Measurements from ENCODE around the gene HELZ.
"Not testable (repeated sequence)": the region's sequence is repeated elsewhere in the genome, so short reads cannot be mapped to it uniquely, and the experiment has no call there.

The HELZ gene

DNA sequence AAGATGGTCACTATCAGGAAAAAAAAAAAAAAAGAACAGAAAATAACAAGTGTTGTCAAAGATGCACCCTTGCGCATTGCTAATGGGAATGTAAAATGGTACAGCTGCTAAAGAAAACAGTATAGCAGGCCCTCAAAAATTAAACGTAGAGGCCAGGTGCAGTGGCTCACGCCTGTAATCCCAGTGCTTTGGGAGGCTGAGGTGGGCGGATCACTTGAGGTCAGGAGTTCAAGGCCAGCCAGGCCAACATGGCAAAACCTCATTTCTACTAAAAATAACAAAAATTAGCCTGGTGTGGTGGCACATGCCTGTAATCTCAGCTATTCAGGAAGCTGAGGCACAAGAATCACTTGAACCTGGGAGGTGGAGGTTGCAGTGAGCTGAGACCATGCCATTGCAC, 6.6 kb upstream of the HELZ start:
- in situ Hi-C loops (cut with MboI; ENCODE audit: low sequenced_read_pairs); H3K4me3 ChIP-seq; H3K9me3 ChIP-seq; H3K36me3 ChIP-seq (replicated peaks); H3K4me1 ChIP-seq; H3K27me3 ChIP-seq (ENCODE audit: low read depth); DNase-seq (ENCODE audit: low spot score in 2 of 2): not testable (repeated sequence)

DNA sequence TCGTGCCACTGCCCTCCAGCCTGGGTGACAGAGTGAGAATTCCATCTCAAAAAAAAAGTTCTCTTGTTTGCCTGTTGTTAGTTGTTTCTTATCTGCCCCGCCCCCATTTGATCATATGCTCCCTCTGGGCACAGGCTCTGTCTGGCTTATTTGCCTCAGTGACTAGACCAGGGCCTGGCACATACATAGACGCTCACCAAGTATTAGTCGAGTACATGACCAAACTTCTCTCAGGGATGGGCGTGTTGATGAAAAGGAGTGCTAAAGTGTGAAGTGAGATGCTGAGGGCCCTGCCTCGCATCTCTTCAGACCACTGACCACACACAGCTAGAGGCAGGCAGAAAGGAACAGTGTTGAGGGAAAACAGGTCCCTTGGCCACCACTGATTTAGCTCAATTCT, 3.3 kb upstream of the HELZ start:
- Histone ChIP-seq H3K9me3 (no peaks in the 10 kb centered on the region), H3K27me3 (ENCODE audit: low read depth) (no peaks in the 10 kb centered on the region), H3K4me3 (no peak overlapping the region), H3K36me3 (replicated peaks) (no peaks in the 10 kb centered on the region), H3K4me1 (peaks cover 12% of the 10 kb centered on the region)
- DNase-seq (ENCODE audit: low spot score in 2 of 2), result no peak
- in situ Hi-C loops (cut with MboI; ENCODE audit: low sequenced_read_pairs), result no loop called here

DNA sequence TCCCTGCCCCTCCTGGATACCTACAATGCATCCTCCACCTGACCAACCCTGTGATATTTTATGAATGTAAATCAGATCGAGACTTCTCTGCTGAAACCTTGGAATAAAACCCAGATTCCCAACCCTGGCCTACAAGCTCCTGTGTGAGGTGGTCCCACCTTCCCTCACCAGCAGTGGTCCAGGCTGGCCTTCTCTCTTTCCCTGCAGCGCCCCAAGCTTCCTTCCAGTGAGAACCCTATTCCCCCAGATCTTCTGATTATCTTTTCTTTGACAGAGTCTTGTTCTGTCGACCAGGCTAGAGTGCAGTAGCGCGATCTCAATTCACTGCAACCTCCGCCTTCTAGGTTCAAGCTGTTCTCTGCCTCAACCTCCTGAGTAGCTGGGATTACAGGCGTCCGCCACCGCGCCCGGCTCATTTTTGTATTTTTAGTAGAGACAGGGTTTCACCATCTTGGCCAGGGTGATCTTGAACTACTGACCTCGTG, 2.5 kb upstream of the HELZ start:
- H3K36me3 ChIP-seq (replicated peaks), result no peaks in the 10 kb centered on the region
- no peaks in the 10 kb centered on the region for H3K9me3 ChIP-seq
- in situ Hi-C loops (cut with MboI; ENCODE audit: low sequenced_read_pairs), result no loop called here
- peaks cover 18% of the 10 kb centered on the region for H3K4me1 ChIP-seq
- no peak for DNase-seq (ENCODE audit: low spot score in 2 of 2)
- H3K27me3 ChIP-seq (ENCODE audit: low read depth), result no peaks in the 10 kb centered on the region
- no peak overlapping the region for H3K4me3 ChIP-seq

DNA sequence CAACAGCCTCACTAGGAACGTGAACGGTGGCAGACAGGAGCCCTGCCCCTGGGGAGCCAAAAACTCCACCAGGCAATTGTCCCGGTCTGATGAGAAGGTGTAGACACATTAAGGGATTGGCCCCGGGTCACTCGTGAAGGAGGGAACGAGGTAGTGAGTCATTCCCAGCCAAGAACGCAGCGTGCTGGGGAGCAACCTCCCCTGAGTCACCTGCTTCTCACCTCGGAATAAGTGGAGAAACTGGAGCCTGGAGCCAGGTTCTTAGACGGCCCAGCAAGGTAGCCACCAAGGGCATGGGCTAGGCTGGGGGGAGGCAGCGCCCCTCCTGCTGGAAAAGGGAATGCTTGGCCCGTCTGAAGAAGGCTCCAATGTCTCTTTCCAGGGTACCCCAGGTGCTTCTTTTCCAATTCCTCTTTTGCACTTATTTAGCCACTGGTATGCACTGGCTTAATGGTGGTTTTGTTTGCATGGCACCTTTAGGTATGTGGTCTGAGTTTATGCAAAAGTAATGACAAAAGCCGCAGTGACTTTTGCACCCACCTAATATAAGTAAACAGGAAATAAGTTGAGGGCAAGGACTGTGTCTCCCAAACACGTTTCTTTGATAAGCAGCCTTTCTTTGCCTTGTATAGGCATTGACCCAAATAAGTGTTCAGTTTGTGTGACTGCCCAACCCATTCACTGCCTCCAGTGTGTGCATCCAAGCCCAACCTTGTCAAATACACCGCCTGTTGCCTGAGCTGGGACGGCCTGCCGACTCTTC, 1.8 kb upstream of the HELZ start:
- Histone ChIP-seq H3K4me1 (peaks cover 19% of the 10 kb centered on the region), H3K9me3 (no peaks in the 10 kb centered on the region), H3K36me3 (replicated peaks) (peaks cover 2% of the 10 kb centered on the region), H3K4me3 (peak overlapping the region; percentile 85), H3K27me3 (ENCODE audit: low read depth) (no peaks in the 10 kb centered on the region)
- in situ Hi-C loops (cut with MboI; ENCODE audit: low sequenced_read_pairs), result no loop called here
- peak in 1 of 2 experiments; percentile 53 for DNase-seq (ENCODE audit: low spot score in 2 of 2)

DNA sequence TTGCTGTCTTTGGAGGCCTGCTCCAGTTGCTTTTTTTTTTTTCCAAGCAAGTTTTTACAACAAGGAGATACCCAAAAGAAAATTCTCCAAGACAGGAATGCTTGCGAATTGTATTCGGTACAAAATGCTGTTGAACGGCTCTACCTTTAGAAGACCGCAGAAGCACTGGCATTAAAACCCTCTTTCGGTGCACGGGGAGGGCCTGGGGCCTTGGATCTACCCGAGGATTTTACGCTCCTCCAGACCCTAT, 1.3 kb upstream of the HELZ start:
- no peak for DNase-seq (ENCODE audit: low spot score in 2 of 2)
- Histone ChIP-seq H3K4me3 (peak overlapping the region; percentile 85), H3K27me3 (ENCODE audit: low read depth) (no peaks in the 10 kb centered on the region), H3K4me1 (peaks cover 19% of the 10 kb centered on the region), H3K36me3 (replicated peaks) (peaks cover 7% of the 10 kb centered on the region), H3K9me3 (no peaks in the 10 kb centered on the region)
- in situ Hi-C loops (cut with MboI; ENCODE audit: low sequenced_read_pairs), result no loop called here

DNA sequence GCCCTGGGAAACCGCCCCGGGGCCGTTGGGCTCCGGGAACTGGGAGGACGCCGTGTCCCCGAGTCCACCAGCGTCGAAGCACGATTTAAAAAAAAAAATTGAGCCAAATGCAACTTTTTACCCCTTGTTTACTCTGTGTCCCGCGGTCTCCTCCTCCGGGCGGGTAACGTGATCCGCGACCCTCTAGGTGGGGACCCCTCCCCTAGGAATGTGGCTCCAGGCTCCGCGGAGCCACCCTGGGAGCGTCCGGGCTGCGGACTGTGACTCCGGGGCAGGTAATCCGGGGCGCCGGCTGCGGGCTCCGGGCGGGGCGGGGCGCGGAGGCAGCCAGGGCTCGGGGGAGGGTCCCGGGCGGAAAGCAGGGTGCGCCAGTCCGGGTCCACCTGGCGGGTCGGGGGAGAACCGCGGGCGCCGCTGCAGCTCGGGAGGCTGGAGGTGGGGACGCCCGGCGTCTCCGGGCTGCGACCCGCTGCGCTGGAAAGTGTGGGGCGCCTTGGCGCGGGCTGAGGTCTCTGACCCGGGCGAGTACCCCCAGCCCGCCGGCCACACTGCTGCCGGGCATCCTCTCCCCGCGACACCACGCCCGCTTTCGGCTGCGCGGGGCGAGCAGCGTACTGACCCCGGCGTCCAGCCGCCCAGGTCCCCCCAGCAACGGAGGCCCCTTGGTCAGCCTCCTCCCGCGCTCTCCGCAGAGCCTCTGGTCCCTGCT, 852 bp upstream of the HELZ start:
- H3K4me1 ChIP-seq, result peaks cover 19% of the 10 kb centered on the region
- no peaks in the 10 kb centered on the region for H3K9me3 ChIP-seq
- H3K4me3 ChIP-seq, result peak overlapping the region; percentile 85
- peak; percentile 49 to 76 for DNase-seq (ENCODE audit: low spot score in 2 of 2)
- in situ Hi-C loops (cut with MboI; ENCODE audit: low sequenced_read_pairs), result no loop called here
- H3K27me3 ChIP-seq (ENCODE audit: low read depth), result no peaks in the 10 kb centered on the region
- peaks cover 12% of the 10 kb centered on the region for H3K36me3 ChIP-seq (replicated peaks)

DNA sequence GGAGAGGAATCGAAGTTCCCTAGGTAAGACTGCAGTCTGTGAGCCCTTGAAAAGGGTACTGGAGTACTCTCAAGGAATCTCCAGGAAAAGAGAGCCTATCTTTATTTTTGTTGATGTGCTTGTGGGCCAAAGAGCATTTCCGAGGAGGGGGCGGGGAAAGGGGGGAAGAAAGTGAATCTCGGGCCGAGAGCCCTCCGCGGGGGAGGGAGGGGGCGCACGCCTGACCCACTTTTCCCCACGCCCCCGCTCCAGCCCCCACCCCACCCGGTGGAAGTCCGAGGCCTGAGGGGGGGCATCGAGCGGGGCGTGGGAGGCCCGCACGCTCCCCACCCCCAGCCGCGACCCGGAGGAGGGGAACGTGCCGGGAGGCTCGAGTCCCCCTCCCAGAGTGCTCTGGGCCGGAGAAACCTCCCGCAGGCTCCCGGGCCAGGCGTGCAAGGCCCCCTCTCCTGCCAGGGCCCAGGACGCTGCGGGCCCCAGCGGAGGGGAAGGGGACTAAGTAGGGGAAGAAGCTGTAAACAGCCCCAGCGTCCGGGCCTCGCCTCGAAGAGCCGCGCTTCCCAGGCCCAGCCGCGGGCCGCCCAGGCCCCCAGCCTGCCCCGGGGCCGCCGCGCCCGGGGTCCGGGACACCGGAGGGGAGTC, 444 bp downstream of the HELZ start:
- Histone ChIP-seq H3K27me3 (ENCODE audit: low read depth) (no peaks in the 10 kb centered on the region), H3K4me1 (peaks cover 19% of the 10 kb centered on the region), H3K36me3 (replicated peaks) (peaks cover 19% of the 10 kb centered on the region), H3K9me3 (no peaks in the 10 kb centered on the region), H3K4me3 (peak overlapping the region; percentile 85)
- in situ Hi-C loops (cut with MboI; ENCODE audit: low sequenced_read_pairs), result no loop called here
- DNase-seq (ENCODE audit: low spot score in 2 of 2), result peak in 1 of 2 experiments; percentile 46

DNA sequence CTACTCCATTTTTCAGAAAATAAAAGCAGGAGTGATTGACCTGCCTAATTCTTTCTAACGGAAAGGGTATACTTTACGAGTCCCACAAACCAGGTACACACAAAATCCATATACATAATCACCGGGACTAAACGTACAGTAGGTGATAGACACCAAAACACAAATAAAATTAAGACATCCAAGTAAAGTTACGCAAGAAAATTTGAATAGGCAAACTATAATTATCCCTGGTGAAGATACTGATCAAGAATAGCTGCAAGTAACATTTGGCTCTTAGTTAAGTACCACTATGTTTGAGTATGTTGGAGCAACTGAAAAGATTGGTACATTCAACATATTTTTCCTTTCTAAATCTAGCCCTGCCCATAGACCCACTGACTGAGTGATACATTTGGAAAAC, 1.7 kb downstream of the HELZ start:
- no peaks in the 10 kb centered on the region for H3K27me3 ChIP-seq (ENCODE audit: low read depth)
- H3K36me3 ChIP-seq (replicated peaks), result peaks cover 32% of the 10 kb centered on the region
- no peak for DNase-seq (ENCODE audit: low spot score in 2 of 2)
- H3K4me3 ChIP-seq, result peak overlapping the region; percentile 85
- H3K4me1 ChIP-seq, result peaks cover 19% of the 10 kb centered on the region
- in situ Hi-C loops (cut with MboI; ENCODE audit: low sequenced_read_pairs), result no loop called here
- no peaks in the 10 kb centered on the region for H3K9me3 ChIP-seq

DNA sequence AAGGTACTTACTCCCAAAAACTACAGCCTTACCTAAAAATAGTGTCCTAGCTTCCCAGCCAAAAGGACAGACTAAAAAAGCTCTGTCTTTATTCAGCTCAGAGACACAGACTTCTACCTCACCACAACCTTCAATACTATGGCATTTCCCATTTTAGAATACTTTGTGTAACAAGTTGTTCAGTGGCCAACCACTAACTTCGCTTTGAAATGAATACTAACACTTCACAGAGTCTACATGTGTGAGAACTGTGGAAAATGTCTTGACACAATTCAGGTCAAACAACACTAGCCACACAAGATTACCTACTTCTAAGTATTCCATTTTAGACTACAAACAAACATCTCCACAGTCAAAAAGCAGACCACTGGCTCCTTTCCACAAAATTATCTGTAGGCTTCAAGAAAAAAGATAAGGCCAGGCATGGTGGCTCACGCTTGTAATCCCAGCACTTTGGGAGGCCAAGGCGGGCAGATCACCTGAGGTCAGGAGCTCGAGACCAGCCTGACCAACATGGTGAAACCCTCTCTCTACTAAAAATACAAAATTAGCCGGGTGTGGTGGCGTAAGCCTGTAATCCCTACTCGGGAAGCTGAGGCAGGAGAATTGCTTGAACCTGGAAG, 3.2 kb downstream of the HELZ start:
- Histone ChIP-seq H3K4me1 (peaks cover 15% of the 10 kb centered on the region), H3K27me3 (ENCODE audit: low read depth) (no peaks in the 10 kb centered on the region), H3K9me3 (no peaks in the 10 kb centered on the region), H3K36me3 (replicated peaks) (peaks cover 44% of the 10 kb centered on the region), H3K4me3 (no peak overlapping the region)
- in situ Hi-C loops (cut with MboI; ENCODE audit: low sequenced_read_pairs), result no loop called here
- no peak for DNase-seq (ENCODE audit: low spot score in 2 of 2)

DNA sequence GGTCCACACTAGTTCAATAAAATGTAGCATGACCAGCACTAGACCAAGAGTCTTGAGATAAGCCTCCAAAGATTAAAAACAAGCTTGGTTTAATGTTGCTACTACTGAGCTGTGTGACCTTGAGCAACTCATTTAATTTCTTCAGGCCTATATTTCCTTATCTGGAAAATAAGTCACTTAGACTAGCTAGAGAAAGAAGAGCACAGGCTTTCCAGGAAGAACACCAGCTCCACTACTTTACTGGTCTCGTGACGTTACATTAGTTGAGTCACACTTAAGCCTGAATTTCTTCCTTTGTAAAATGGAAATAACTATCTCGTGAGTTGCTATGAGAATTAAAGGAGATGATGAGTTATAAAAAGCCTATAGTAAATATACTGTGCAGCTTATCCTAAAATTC, 5.4 kb downstream of the HELZ start:
- Histone ChIP-seq H3K4me3 (no peak overlapping the region), H3K36me3 (replicated peaks) (peaks cover 60% of the 10 kb centered on the region), H3K27me3 (ENCODE audit: low read depth) (no peaks in the 10 kb centered on the region), H3K9me3 (no peaks in the 10 kb centered on the region), H3K4me1 (peaks cover 12% of the 10 kb centered on the region)
- no peak for DNase-seq (ENCODE audit: low spot score in 2 of 2)
- in situ Hi-C loops (cut with MboI; ENCODE audit: low sequenced_read_pairs), result no loop called here

DNA sequence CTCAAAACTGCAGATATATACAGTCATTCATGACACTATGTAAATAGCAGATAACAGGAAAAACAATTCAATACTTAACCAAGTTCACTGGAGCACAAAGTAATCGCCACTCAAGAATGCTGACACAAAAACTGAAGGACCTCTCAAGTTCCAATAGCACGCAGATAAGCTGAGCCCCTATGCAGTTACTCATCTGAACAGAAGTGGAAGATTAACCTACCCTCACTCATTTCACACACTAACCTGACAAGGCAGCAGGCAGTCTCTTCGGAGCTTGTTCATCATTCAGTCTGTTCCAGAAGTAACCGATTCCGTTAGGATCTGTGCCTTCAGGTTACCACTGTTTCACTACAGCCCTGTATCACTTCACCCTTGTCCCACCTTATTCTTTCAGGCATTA, 6.0 kb downstream of the HELZ start:
- H3K27me3 ChIP-seq (ENCODE audit: low read depth), result no peaks in the 10 kb centered on the region
- H3K4me3 ChIP-seq, result no peak overlapping the region
- in situ Hi-C loops (cut with MboI; ENCODE audit: low sequenced_read_pairs), result no loop called here
- H3K36me3 ChIP-seq (replicated peaks), result peaks cover 60% of the 10 kb centered on the region
- no peaks in the 10 kb centered on the region for H3K9me3 ChIP-seq
- DNase-seq (ENCODE audit: low spot score in 2 of 2), result no peak
- peaks cover 12% of the 10 kb centered on the region for H3K4me1 ChIP-seq

DNA sequence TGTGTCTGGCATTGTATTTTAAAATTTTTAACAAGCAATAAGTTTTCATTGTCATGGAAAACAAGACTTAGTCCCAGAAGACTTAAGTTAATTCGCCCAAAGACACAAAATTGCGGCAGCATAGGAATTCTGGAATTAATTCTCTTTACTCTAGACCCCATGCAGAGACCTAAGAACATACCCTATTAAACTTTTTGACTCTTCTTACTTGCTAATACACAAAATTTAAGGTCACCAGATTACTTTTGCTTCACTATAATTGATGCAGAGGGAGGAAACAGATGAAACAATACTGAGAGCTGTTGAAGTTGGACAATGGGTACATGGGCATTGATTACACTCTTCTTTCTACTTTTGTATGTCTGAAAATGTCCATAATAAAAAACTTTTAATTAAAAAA, 12.6 kb downstream of the HELZ start:
- peak in 1 of 2 experiments; percentile 97 for DNase-seq (ENCODE audit: low spot score in 2 of 2)
- H3K9me3 ChIP-seq, result no peaks in the 10 kb centered on the region
- H3K27me3 ChIP-seq (ENCODE audit: low read depth), result no peaks in the 10 kb centered on the region
- H3K36me3 ChIP-seq (replicated peaks), result peaks cover 22% of the 10 kb centered on the region
- H3K4me1 ChIP-seq, result peaks cover 37% of the 10 kb centered on the region
- in situ Hi-C loops (cut with MboI; ENCODE audit: low sequenced_read_pairs), result no loop called here
- no peak overlapping the region for H3K4me3 ChIP-seq

DNA sequence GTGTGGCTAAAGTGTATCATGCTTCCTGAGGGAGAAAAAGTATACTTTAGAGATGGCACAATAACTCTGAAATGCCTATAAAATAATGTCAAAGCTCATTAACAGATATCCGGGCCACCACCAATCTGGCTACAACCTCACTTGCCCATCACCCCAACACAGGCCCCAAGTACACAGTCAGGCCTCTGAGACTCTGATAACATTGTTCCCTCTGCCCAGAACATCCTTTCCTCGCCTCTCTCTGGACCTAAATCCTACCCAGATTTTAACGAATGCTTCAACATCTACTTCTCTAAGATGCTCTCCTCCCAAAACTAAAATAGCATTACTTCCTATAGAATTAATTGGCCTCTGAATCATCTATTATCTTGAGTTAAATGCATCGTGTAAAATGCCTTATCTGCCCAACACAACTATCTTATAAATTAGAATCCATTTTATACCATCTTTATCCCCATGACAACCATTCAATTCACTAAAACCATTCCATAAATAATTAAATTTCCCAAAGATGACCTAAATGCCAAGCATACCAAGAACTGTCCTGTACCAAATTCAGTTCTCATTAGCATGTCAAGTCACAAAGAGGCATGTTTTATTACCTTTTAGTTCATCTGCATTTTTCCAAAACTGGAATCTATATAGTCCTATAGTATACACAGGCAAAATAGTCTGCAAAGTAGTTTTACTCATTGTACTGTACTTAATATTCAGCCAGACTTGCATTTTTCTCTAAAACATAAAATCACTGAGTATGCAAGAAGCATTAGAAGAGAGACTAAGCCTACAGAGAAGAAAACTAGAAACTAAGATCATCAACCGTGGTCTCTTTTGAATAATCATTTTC, 15.7 kb downstream of the HELZ start:
- no peak overlapping the region for H3K4me3 ChIP-seq
- H3K4me1 ChIP-seq, result peaks cover 47% of the 10 kb centered on the region
- no peaks in the 10 kb centered on the region; the same call in 1 of the 2 replicates for H3K36me3 ChIP-seq (replicated peaks)
- peak in 1 of 2 experiments; percentile 64 for DNase-seq (ENCODE audit: low spot score in 2 of 2)
- H3K27me3 ChIP-seq (ENCODE audit: low read depth), result no peaks in the 10 kb centered on the region
- in situ Hi-C loops (cut with MboI; ENCODE audit: low sequenced_read_pairs), result no loop called here
- no peaks in the 10 kb centered on the region for H3K9me3 ChIP-seq

Measured in HAP-1 (cell line).